ENCODE data around the gene AHDC1. TPM values are rescaled to one million over a fixed set of nuclear protein-coding genes. Genes with fewer than 3 reads are reported as not detected.

The AHDC1 gene
- total and polyA plus RNA-seq, 2 of the 13 experiments (the other 11 are each of a cell fraction or from before 2014, with no cell fraction given) = 1.0 to 2.7 TPM

GRCh38 chr1:27601321-27601770 is 2.6 kb downstream of the AHDC1 start:
- Histone ChIP-seq H3K79me2 (ENCODE audit: insufficient read depth, low read length) (peaks cover 48% of the 10 kb centered on the region), H3K27ac (ENCODE audit: extremely low read length, insufficient read depth, low read length) (peak overlapping the region; percentile 21), H3K36me3 (replicated peaks in 1 of 2; ENCODE audit: control insufficient read depth in 1 of 2, insufficient read depth in 2 of 2, low read length in 2 of 2) (peaks cover 0 to 3% of the 10 kb centered on the region in 2 experiments; a peak in 2 of 5 replicates), H3K9me3 (ENCODE audit: low read length) (no peaks in the 10 kb centered on the region), H3K4me1 (ENCODE audit: insufficient read depth, low read length) (peaks cover 73% of the 10 kb centered on the region), H3K4me2 (ENCODE audit: low read depth, low read length) (peak overlapping the region; percentile 84), H2AFZ (ENCODE audit: low read length) (no peak overlapping the region), H3K27me3 (ENCODE audit: control insufficient read depth in 1 of 2, insufficient read depth in 2 of 2, low read length in 2 of 2) (no peaks in the 10 kb centered on the region; a peak in 1 of 5 replicates), H4K20me1 (ENCODE audit: insufficient read depth, low read length) (peaks cover 40% of the 10 kb centered on the region; the same call in 1 of the 2 replicates), H3K4me3 (replicated peaks in 1 of 3; ENCODE audit: insufficient read depth in 1 of 3, low read depth in 2 of 3, low read length in 3 of 3) (peak overlapping the region; percentile 66 to 86 (median 83); a peak in 4 of 6 replicates), H3K9ac (ENCODE audit: insufficient read depth, low read depth, low read length) (peak overlapping the region; percentile 52; the same call in 1 of the 2 replicates)
- DNase-seq (ENCODE audit: low spot score) = no peak
- no peak for ATAC-seq
- TF ChIP-seq MAFG (CRISPR knock-in tag; IDR thresholded peaks at IDR 0.05) = no peak
- intact Hi-C loops (cut with micrococcal nuclease; ENCODE audit: unreplicated experiment) = loop anchor here (5.0 kb wide), 1 partner anchor 34 kb away; no protein-coding TSS in a partner anchor
- CTCF ChIA-PET (ENCODE audit: low intra/inter-chr PET ratio, low total read pairs) = no interaction called here
- POLR2A ChIA-PET = interaction anchor here (0.8 to 4.7 kb wide), 10 partner anchors 10 to 111 kb away, joined by 3 to 30 read pairs (median 5); partner anchors contain the start of gene WASF2
- no peak for FAIRE-seq
- in situ Hi-C loops (cut with HindIII; ENCODE audit: extremely low pct_ligation_motif_present, low pct_unique_long_range_greater_than_20kb) = loop anchor here (10.0 kb wide), 1 partner anchor 307 kb away; no protein-coding TSS in a partner anchor
- BruUV-seq (replicated peaks) = no TSS peak

GRCh38 chr1:27600498-27601175 is 3.3 kb downstream of the AHDC1 start:
- no peak overlapping the region for H3K27ac ChIP-seq (ENCODE audit: extremely low read length, insufficient read depth, low read length)
- H4K20me1 ChIP-seq (ENCODE audit: insufficient read depth, low read length) = peaks cover 40% of the 10 kb centered on the region; the same call in 1 of the 2 replicates
- in situ Hi-C loops (cut with HindIII; ENCODE audit: extremely low pct_ligation_motif_present, low pct_unique_long_range_greater_than_20kb) (loop anchor here (10.0 kb wide), 1 partner anchor 306 kb away; no protein-coding TSS in a partner anchor), intact Hi-C loops (cut with micrococcal nuclease; ENCODE audit: unreplicated experiment) (loop anchor here (5.0 kb wide), 1 partner anchor 33 kb away; no protein-coding TSS in a partner anchor)
- no peak for FAIRE-seq
- no TSS peak for BruUV-seq (replicated peaks)
- peaks cover 70% of the 10 kb centered on the region for H3K4me1 ChIP-seq (ENCODE audit: insufficient read depth, low read length)
- H3K27me3 ChIP-seq (ENCODE audit: control insufficient read depth in 1 of 2, insufficient read depth in 2 of 2, low read length in 2 of 2) = no peaks in the 10 kb centered on the region; a peak in 1 of 5 replicates
- CTCF ChIA-PET (ENCODE audit: low intra/inter-chr PET ratio, low total read pairs) = no interaction called here
- H3K9ac ChIP-seq (ENCODE audit: insufficient read depth, low read depth, low read length) = no peak overlapping the region
- no CpG with 5 or more reads among the region's 3 CpGs for WGBS (ENCODE audit: low lambda C conversion rate)
- H3K36me3 ChIP-seq (replicated peaks in 1 of 2; ENCODE audit: control insufficient read depth in 1 of 2, insufficient read depth in 2 of 2, low read length in 2 of 2) = peaks cover 0 to 3% of the 10 kb centered on the region in 2 experiments; a peak in 2 of 5 replicates
- peaks cover 49% of the 10 kb centered on the region for H3K79me2 ChIP-seq (ENCODE audit: insufficient read depth, low read length)
- POLR2A ChIA-PET = interaction anchor here (0.8 to 4.7 kb wide), 6 partner anchors 10 to 44 kb away, joined by 3 to 30 read pairs (median 4); no protein-coding TSS in a partner anchor
- peak; percentile 34 for DNase-seq (ENCODE audit: low spot score)
- no peak overlapping the region for H3K4me2 ChIP-seq (ENCODE audit: low read depth, low read length)
- H3K4me3 ChIP-seq (replicated peaks in 1 of 3; ENCODE audit: insufficient read depth in 1 of 3, low read depth in 2 of 3, low read length in 3 of 3) = no peak overlapping the region
- no peaks in the 10 kb centered on the region for H3K9me3 ChIP-seq (ENCODE audit: low read length)
- TF ChIP-seq BRD4 (CRISPR knock-in tag; IDR thresholded peaks at IDR 0.05) (no peak), ZNF510 (CRISPR knock-in tag; IDR thresholded peaks at IDR 0.05; ENCODE audit: low read depth) (no peak), SP2 (CRISPR knock-in tag; IDR thresholded peaks at IDR 0.05) (peak; percentile 63), CTCF (CRISPR knock-in tag; IDR thresholded peaks at IDR 0.05) (peak; percentile 19; the same call in 1 of the 2 replicates), SNRNP70 (IDR thresholded peaks at IDR 0.05; ENCODE audit: low read depth, low read length) (no peak), PBX2 (CRISPR knock-in tag; IDR thresholded peaks at IDR 0.05) (0 out of 2 replicates have a peak, but pooled peaks have one; percentile 46), NFYB (CRISPR knock-in tag; IDR thresholded peaks at IDR 0.05) (peak; percentile 59), MED8 (CRISPR knock-in tag; IDR thresholded peaks at IDR 0.05; ENCODE audit: insufficient replicate concordance) (no peak), NFYC (CRISPR knock-in tag; IDR thresholded peaks at IDR 0.05) (peak; percentile 53; the same call in 1 of the 2 replicates)
- ATAC-seq = no peak
- no peak overlapping the region for H2AFZ ChIP-seq (ENCODE audit: low read length)

Measured in HepG2 (cell line).